Measurements from ENCODE around the gene ACVR1. TPM values are rescaled to one million over a fixed set of nuclear protein-coding genes. Genes with fewer than 3 reads are reported as not detected.

ACVR1 gene
- total and polyA plus RNA-seq, 2 of the 13 experiments (the other 11 are each of a cell fraction or from before 2014, with no cell fraction given) = 2.3 to 5.4 TPM

DNA sequence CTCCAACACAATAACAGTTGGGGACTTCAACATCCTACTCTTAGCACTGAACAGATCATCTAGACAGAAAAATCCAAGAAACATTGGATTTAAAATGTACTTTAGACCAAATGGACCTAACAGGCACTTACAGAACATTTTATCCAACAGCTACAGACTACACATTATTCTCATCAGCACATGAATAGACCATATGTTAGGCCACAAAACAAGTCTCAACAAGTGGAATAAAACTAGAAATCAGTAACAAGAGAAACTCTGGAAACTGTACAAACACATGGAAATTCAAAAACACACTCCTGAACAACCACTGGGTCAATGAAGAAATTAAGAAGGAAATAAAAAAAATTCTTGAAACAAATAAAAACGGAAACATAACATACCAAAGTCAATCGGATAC is 117.5 kb downstream of the ACVR1 start (continued):
- TF ChIP-seq RNF219 (CRISPR knock-in tag; IDR thresholded peaks at IDR 0.05) = no peak

DNA sequence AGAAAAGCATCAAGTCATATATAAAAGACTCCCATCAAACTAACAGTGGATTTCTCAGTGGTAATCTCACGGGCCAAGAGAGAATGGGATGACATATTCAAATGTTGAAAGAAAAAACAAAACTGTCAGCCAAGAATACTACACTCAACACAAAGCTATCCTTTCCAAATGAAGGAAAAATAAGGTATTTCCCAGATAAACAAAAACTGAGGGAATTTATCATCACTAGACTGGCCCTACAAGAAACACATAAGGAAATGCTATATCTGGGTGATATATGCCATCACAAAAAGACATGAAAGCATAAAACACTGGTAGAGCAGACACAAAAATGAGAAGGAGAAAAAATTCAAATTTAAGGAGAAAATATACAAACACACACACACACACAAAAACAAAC is 118.6 kb downstream of the ACVR1 start:
- Histone ChIP-seq H3K4me1 (ENCODE audit: insufficient read depth, low read length) (no peaks in the 10 kb centered on the region), H2AFZ (ENCODE audit: low read length) (no peak overlapping the region), H3K27me3 (ENCODE audit: control insufficient read depth in 1 of 2, insufficient read depth in 2 of 2, low read length in 2 of 2) (no peaks in the 10 kb centered on the region), H3K9ac (ENCODE audit: insufficient read depth, low read depth, low read length) (no peak overlapping the region), H4K20me1 (ENCODE audit: insufficient read depth, low read length) (no peaks in the 10 kb centered on the region), H3K4me3 (replicated peaks in 1 of 3; ENCODE audit: insufficient read depth in 1 of 3, low read depth in 2 of 3, low read length in 3 of 3) (no peak overlapping the region), H3K27ac (ENCODE audit: extremely low read length, insufficient read depth, low read length) (no peak overlapping the region), H3K36me3 (replicated peaks in 1 of 2; ENCODE audit: control insufficient read depth in 1 of 2, insufficient read depth in 2 of 2, low read length in 2 of 2) (no peaks in the 10 kb centered on the region), H3K4me2 (ENCODE audit: low read depth, low read length) (no peak overlapping the region), H3K79me2 (ENCODE audit: insufficient read depth, low read length) (no peaks in the 10 kb centered on the region), H3K9me3 (ENCODE audit: low read length) (peaks cover 19% of the 10 kb centered on the region)
- no peak for ATAC-seq
- TF ChIP-seq SMARCE1 (IDR thresholded peaks at IDR 0.05; ENCODE audit: borderline replicate concordance) (no peak), ZNF337 (CRISPR knock-in tag; IDR thresholded peaks at IDR 0.05; ENCODE audit: borderline replicate concordance, low read depth) (peak; percentile 73; the same call in 1 of the 2 replicates), YY1 (IDR thresholded peaks at IDR 0.05; ENCODE audit: insufficient read depth, insufficient replicate concordance, low read depth, low read length) (no peak)
- TF ChIP-seq, protein P1, sequence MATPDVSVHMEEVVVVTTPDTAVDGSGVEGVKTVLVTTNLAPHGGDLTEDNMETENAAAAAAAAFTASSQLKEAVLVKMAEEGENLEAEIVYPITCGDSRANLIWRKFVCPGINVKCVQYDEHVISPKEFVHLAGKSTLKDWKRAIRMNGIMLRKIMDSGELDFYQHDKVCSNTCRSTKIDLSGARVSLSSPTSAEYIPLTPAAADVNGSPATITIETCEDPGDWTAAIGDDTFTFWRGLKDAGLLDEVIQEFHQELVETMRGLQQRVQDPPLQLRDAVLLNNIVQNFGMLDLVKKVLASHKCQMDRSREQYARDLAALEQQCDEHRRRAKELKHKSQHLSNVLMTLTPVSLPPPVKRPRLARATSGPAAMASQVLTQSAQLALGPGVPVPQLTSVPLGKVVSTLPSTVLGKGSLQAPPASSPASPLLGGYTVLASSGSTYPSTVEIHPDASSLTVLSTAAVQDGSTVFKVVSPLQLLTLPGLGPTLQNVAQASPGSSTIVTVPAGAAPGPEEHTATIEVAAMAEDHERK (CRISPR knock-in tag; IDR thresholded peaks at IDR 0.05; ENCODE audit: low read depth) = no peak
- intact Hi-C loops (cut with micrococcal nuclease; ENCODE audit: unreplicated experiment) (no loop called here), in situ Hi-C loops (cut with HindIII; ENCODE audit: extremely low pct_ligation_motif_present, low pct_unique_long_range_greater_than_20kb) (loop anchor here (25.0 kb wide), 1 partner anchor 270 kb away; no protein-coding TSS in a partner anchor)
- ChIA-PET POLR2A (no interaction called here), CTCF (ENCODE audit: low intra/inter-chr PET ratio, low total read pairs) (no interaction called here)
- no peak for FAIRE-seq
- DNase-seq (ENCODE audit: low spot score) = no peak
- 96% methylated on average over 1 of the region's 1 CpG for WGBS (ENCODE audit: low lambda C conversion rate)
- BruUV-seq (replicated peaks) = no TSS peak
